Endothelial cell of umbilical vein (primary cell): ENCODE data around the gene NPAS4. TPM values are rescaled to one million over a fixed set of nuclear protein-coding genes. Genes with fewer than 3 reads are reported as not detected.
"Not testable (repeated sequence)": the region's sequence is repeated elsewhere in the genome, so short reads cannot be mapped to it uniquely, and the experiment has no call there.

ENCODE experiments used
- BruUV-seq: library from RNA; stranded (reverse); fragments of 400-500 nt; replicated peaks from 2 replicates; lab custom pipeline; 2021; lab: Mats Ljungman, UMichigan
- CTCF ChIA-PET: fragments of 300-600, 350-600 bp; sonication (Branson Sonifier 250); formaldehyde crosslinking; loops from one replicate; lab custom pipeline; 2021; ENCODE audit warnings: antibody characterized with exemption, inconsistent platforms; lab: Charles Lee
- POLR2A ChIA-PET: fragments of 300-600, 350-600 bp; sonication (Branson Sonifier 250); formaldehyde crosslinking; loops from one replicate; lab custom pipeline; 2021; ENCODE audit warnings: antibody characterized with exemption, inconsistent platforms; lab: Charles Lee
- DNase-seq: peaks from one replicate; pipeline ENCODE4 v3.0.0-alpha.2; 2011; ENCODE audit warnings: low read depth, low spot score
- FAIRE-seq: peaks from 2 replicates; lab custom pipeline; 2011; peaks lifted over from hg19 to GRCh38; lab: Jason Lieb, UNC
- H2AFZ ChIP-seq: 2 replicates; pipeline ENCODE4 v1.6.0; 2012; ENCODE audit warnings: low read depth, low read length, control low read depth, inconsistent platforms
- H3K27ac ChIP-seq: 2 replicates; pipeline ENCODE4 v1.5.1; 2011; ENCODE audit warnings: low read depth, mild to moderate bottlenecking, control low read depth, low read length, moderate library complexity; ENCODE audit not compliant: insufficient read depth
- H3K27me3 ChIP-seq, 2 experiments: 2 replicates each; pipeline versions ENCODE4 v1.6.0 to v1.6.1; 2011; ENCODE audit warnings: low read length in 2 of 2, mixed read lengths in 1 of 2; ENCODE audit not compliant: control insufficient read depth in 2 of 2, insufficient read depth in 2 of 2
- H3K36me3 ChIP-seq, 2 experiments: 2 replicates in 1 of 2; 3 replicates in 1 of 2; pipeline ENCODE4 v1.5.1; 2011; ENCODE audit warnings: low read length in 2 of 2, mild to moderate bottlenecking in 1 of 2, moderate library complexity in 1 of 2; ENCODE audit not compliant: control insufficient read depth in 2 of 2, insufficient read depth in 2 of 2; ENCODE audit errors: extremely low read depth in 1 of 2
- H3K4me1 ChIP-seq: 3 replicates; pipeline ENCODE4 v1.5.1; 2011; ENCODE audit warnings: mild to moderate bottlenecking, low read length; ENCODE audit not compliant: control insufficient read depth, insufficient read depth; ENCODE audit errors: extremely low read depth
- H3K4me2 ChIP-seq: 2 replicates; pipeline ENCODE4 v1.6.1; 2011; ENCODE audit warnings: low read length, control low read depth, mixed read lengths; ENCODE audit not compliant: insufficient read depth
- H3K4me3 ChIP-seq, 3 experiments: fragments of 200-600 bp in 1 of 3; sonication (generic), shearing (Covaris generic) in 1 of 3; replicated peaks in 1 of 3; 2 replicates each; pipeline ENCODE4 v1.5.1; 2011 to 2016; ENCODE audit warnings: control low read depth in 3 of 3, low read length in 3 of 3, mild to moderate bottlenecking in 2 of 3, inconsistent platforms in 1 of 3, low read depth in 1 of 3, moderate library complexity in 1 of 3; ENCODE audit not compliant: insufficient read depth in 1 of 3
- H3K79me2 ChIP-seq: 2 replicates; pipeline ENCODE4 v1.6.0; 2012; ENCODE audit warnings: low read length, inconsistent platforms; ENCODE audit not compliant: control insufficient read depth, insufficient read depth
- H3K9ac ChIP-seq: replicated peaks from 2 replicates; pipeline ENCODE3; 2011; ENCODE audit warnings: low read length, control low read depth; ENCODE audit not compliant: insufficient read depth; ENCODE audit errors: extremely low read depth
- H3K9me1 ChIP-seq: replicated peaks from 3 replicates; pipeline ENCODE4 v1.6.0; 2011; ENCODE audit warnings: mild to moderate bottlenecking, low read length; ENCODE audit not compliant: control insufficient read depth, insufficient read depth; ENCODE audit errors: extremely low read depth
- H3K9me3 ChIP-seq: replicated peaks from 2 replicates; pipeline ENCODE4 v1.5.1; 2012; ENCODE audit warnings: low read length, inconsistent platforms; ENCODE audit not compliant: control insufficient read depth, insufficient read depth
- H4K20me1 ChIP-seq: replicated peaks from 2 replicates; pipeline ENCODE3; 2011; ENCODE audit warnings: mild to moderate bottlenecking, low read length; ENCODE audit not compliant: control insufficient read depth, insufficient read depth; ENCODE audit errors: extremely low read depth
- POLR2A ChIP-seq: IDR thresholded peaks from 2 replicates; pipeline ENCODE4 v1.6.1; 2012; ENCODE audit warnings: low read depth, mild to moderate bottlenecking, control low read depth, low read length
- dilution Hi-C: fragments of 300-500 bp; cut with MboI; formaldehyde crosslinking; loops from one replicate; pipeline ENCODE4 v1.15.0; 2019; ENCODE audit warnings: low sequenced_read_pairs; ENCODE audit not compliant: extremely low pct_ligation_motif_present
- intact Hi-C: fragments of 100-400 bp; cut with micrococcal nuclease; formaldehyde crosslinking; loops from one replicate; pipeline ENCODE4 v1.10.0; 2022
- polyA plus RNA-seq, 4 experiments: library from polyadenylated mRNA; depleted of rRNA in 3 of 4; stranded (reverse) in 3 of 4; unstranded in 1 of 4; fragments of >200 nt; gene quantifications; 2 replicates each; pipeline versions ENCODE4 v1.2.1 to v1.2.3, GENCODE V29; 2011 to 2012; ENCODE audit warnings: missing spikeins in 1 of 4
- total RNA-seq: library from RNA; stranded (reverse); gene quantifications from 2 replicates; pipeline ENCODE4 v1.2.3, GENCODE V29; 2021
- TF ChIP-seq, protein P1 (sequence below), 2 donors: IDR thresholded peaks; 1 replicate in 1 of 2; 2 replicates in 1 of 2; pipeline ENCODE4 v1.5.1; 2011; ENCODE audit warnings: low read length in 2 of 2, mild to moderate bottlenecking in 2 of 2, moderate library complexity in 2 of 2, control low read depth in 1 of 2, inconsistent platforms in 1 of 2, low read depth in 1 of 2; ENCODE audit not compliant: insufficient read depth in 1 of 2; ENCODE audit errors: extremely low read depth in 1 of 2

The NPAS4 gene
- total and polyA plus RNA-seq, 2 donors (not counting 3 experiments of a cell fraction or from before 2014, with no cell fraction given) = not detected

DNA sequence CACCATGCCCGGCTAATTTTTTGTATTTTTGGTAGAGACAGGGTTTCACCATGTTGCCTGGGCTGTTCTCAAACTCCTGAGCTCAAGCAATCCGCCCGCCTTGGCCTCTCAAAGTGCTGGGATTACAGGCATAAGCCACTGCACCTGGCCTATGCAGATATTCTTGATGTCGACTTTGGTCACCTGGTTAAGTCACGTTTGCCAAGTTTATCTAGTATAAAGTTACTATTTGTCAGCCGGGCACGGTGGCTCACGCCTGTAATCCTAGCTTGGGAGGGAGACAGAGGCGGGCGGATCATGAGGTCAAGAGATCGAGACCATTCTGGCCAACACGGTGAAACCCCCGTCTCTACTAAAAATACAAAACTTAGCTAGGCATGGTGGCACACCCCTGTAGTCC is 36.5 kb upstream of the NPAS4 start:
- H3K4me2 ChIP-seq, POLR2A ChIA-PET, H3K4me3 ChIP-seq, H2AFZ ChIP-seq, H3K9ac ChIP-seq, DNase-seq, H3K27ac ChIP-seq, H3K27me3 ChIP-seq, H3K79me2 ChIP-seq, dilution Hi-C loops, H3K36me3 ChIP-seq, intact Hi-C loops, H3K9me3 ChIP-seq, H3K4me1 ChIP-seq, H3K9me1 ChIP-seq, H4K20me1 ChIP-seq, BruUV-seq, FAIRE-seq: not testable (repeated sequence)
- CTCF ChIA-PET = interaction anchor here (3.1 to 3.2 kb wide), 2 partner anchors 11 to 73 kb away, joined by 23 to 59 read pairs; no protein-coding TSS in a partner anchor

DNA sequence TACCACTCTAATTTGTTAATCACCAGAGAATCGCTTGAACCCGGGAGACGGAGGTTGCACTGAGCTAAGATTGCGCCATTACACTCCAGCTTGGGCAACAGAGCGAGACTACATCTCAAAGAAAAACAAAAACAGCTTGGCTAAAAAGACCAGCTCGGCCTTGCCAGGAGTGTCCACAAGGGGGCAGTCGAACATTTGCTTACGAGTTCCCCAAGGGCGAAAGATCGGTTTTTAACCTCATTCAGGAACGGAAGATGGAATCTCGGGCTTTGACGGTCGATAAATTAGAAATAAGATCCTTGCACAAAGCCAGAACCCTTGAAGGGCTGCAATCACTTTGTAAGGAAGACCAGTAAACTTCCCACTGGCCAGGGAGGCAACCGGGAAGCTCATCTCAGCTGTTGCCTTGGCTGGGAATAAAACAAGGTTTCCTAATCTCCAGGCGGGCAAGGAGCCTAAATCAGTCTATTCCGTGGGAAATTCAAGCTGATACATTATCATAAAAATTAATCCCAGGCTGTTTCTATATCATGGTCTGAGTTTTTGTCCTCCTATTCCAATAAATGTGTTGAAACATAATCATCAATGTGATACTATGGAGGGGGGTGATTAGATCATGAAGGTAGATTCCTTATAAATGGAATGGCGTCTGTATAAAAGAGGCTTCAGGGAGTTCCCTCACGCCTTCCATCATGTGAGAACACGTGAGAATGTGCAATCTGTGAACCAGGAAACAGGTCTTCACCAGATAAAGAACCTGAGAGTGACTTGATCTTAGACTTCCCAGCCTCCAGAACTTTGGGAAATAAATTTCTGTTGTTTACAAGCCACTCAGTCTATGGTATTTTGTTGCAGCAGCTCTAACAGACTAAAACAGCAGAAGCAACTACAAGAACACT is 34.4 kb upstream of the NPAS4 start:
- H3K9me1 ChIP-seq = no peaks in the 10 kb centered on the region
- FAIRE-seq = peak; percentile 98
- H3K4me1 ChIP-seq = peaks cover 3% of the 10 kb centered on the region
- no peaks in the 10 kb centered on the region for H3K36me3 ChIP-seq
- no peaks in the 10 kb centered on the region for H3K9me3 ChIP-seq
- peak overlapping the region; percentile 82 for H2AFZ ChIP-seq
- TF ChIP-seq, protein P1, sequence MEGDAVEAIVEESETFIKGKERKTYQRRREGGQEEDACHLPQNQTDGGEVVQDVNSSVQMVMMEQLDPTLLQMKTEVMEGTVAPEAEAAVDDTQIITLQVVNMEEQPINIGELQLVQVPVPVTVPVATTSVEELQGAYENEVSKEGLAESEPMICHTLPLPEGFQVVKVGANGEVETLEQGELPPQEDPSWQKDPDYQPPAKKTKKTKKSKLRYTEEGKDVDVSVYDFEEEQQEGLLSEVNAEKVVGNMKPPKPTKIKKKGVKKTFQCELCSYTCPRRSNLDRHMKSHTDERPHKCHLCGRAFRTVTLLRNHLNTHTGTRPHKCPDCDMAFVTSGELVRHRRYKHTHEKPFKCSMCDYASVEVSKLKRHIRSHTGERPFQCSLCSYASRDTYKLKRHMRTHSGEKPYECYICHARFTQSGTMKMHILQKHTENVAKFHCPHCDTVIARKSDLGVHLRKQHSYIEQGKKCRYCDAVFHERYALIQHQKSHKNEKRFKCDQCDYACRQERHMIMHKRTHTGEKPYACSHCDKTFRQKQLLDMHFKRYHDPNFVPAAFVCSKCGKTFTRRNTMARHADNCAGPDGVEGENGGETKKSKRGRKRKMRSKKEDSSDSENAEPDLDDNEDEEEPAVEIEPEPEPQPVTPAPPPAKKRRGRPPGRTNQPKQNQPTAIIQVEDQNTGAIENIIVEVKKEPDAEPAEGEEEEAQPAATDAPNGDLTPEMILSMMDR (IDR thresholded peaks at IDR 0.05; ENCODE audit: extremely low read depth in 1 of 2, insufficient read depth in 1 of 2, low read depth in 1 of 2, low read length in 2 of 2) = peak; percentile 90 to 97
- no peak for TF ChIP-seq POLR2A
- no TSS peak for BruUV-seq
- H3K27me3 ChIP-seq = peaks cover 4 to 8% of the 10 kb centered on the region in 2 experiments
- H3K27ac ChIP-seq = no peak overlapping the region
- DNase-seq = peak; percentile 77
- dilution Hi-C loops = no loop called here
- intact Hi-C loops = loop anchor here (1.0 kb wide), 1 partner anchor 74 kb away; no protein-coding TSS in a partner anchor
- H4K20me1 ChIP-seq = no peaks in the 10 kb centered on the region
- ChIA-PET POLR2A (no interaction called here), CTCF (interaction anchor here (0.6 to 4.7 kb wide), 43 partner anchors 9 to 646 kb away, joined by 3 to 65 read pairs (median 4); partner anchors contain the start of genes DPP3, MRPL11, NPAS4 and RBM4B)
- H3K79me2 ChIP-seq = no peaks in the 10 kb centered on the region
- peak overlapping the region; percentile 20 for H3K4me2 ChIP-seq
- H3K4me3 ChIP-seq = no peak overlapping the region
- H3K9ac ChIP-seq = no peak overlapping the region
